SJCRH30 (cell line): ENCODE data around the gene TCF12. TPM values are rescaled to one million over a fixed set of nuclear protein-coding genes. Genes with fewer than 3 reads are reported as not detected.

Experiments
- DNase-seq, 2 experiments: peaks; one replicate each; pipeline ENCODE4 v3.0.0-alpha.2; 2015 to 2020
- H3K27ac ChIP-seq: fragments of 250-450 bp; sonication (Bioruptor Pico); 2 replicates; pipeline ENCODE4 v1.5.1; 2020; ENCODE audit warnings: mild to moderate bottlenecking, moderate library complexity
- H3K27me3 ChIP-seq: fragments of 250-450 bp; sonication (Bioruptor Pico); 2 replicates; pipeline ENCODE4 v1.5.1; 2020; ENCODE audit warnings: mild to moderate bottlenecking, moderate library complexity
- H3K36me3 ChIP-seq: fragments of 250-450 bp; sonication (Bioruptor Pico); 2 replicates; pipeline ENCODE4 v1.5.1; 2020; ENCODE audit warnings: mild to moderate bottlenecking, moderate library complexity
- H3K4me1 ChIP-seq: fragments of 250-450 bp; sonication (Bioruptor Pico); 2 replicates; pipeline ENCODE4 v1.5.1; 2020; ENCODE audit warnings: mild to moderate bottlenecking, moderate library complexity
- H3K4me3 ChIP-seq: fragments of 250-450 bp; sonication (Bioruptor Pico); 2 replicates; pipeline ENCODE4 v1.5.1; 2020; ENCODE audit warnings: mild to moderate bottlenecking, moderate library complexity
- H3K9me3 ChIP-seq: fragments of 250-450 bp; sonication (Bioruptor Pico); replicated peaks from 2 replicates; pipeline ENCODE4 v1.5.1; 2020; ENCODE audit warnings: mild to moderate bottlenecking, moderate library complexity
- total RNA-seq: library from RNA; depleted of rRNA; stranded (reverse); fragments of >200 nt; shearing (Covaris generic); gene quantifications from 2 replicates; pipeline ENCODE4 v1.2.3, GENCODE V29; 2014

The TCF12 gene
- total RNA-seq, 1 experiment from 2014 or later: 173 TPM

- Histone ChIP-seq H3K27ac (no peak overlapping the region), H3K36me3 (peaks cover 17% of the 10 kb centered on the region), H3K4me3 (no peak overlapping the region), H3K4me1 (no peaks in the 10 kb centered on the region), H3K9me3 (no peaks in the 10 kb centered on the region), H3K27me3 (no peaks in the 10 kb centered on the region)
- no peak for DNase-seq
Observed at GRCh38 chr15:57167821-57168395, 249.5 kb downstream of the TCF12 start.

GRCh38 chr15:57169643-57170042, 251.2 kb downstream of the TCF12 start:
- Histone ChIP-seq H3K4me1 (no peaks in the 10 kb centered on the region), H3K36me3 (peaks cover 17% of the 10 kb centered on the region), H3K27me3 (no peaks in the 10 kb centered on the region), H3K4me3 (no peak overlapping the region), H3K9me3 (no peaks in the 10 kb centered on the region), H3K27ac (no peak overlapping the region)
- DNase-seq: no peak

- Histone ChIP-seq H3K4me1 (no peaks in the 10 kb centered on the region), H3K27ac (no peak overlapping the region), H3K36me3 (peaks cover 16% of the 10 kb centered on the region)
Observed at GRCh38 chr15:57171426-57171825, 253.0 kb downstream of the TCF12 start.

GRCh38 chr15:57172925-57173324, 254.5 kb downstream of the TCF12 start:
- Histone ChIP-seq H3K4me3 (no peak overlapping the region), H3K9me3 (no peaks in the 10 kb centered on the region), H3K27me3 (no peaks in the 10 kb centered on the region), H3K4me1 (no peaks in the 10 kb centered on the region), H3K36me3 (peaks cover 14% of the 10 kb centered on the region), H3K27ac (no peak overlapping the region)
- no peak for DNase-seq

More at GRCh38 chr15:57171426-57171825, 253.0 kb downstream of the TCF12 start:
- DNase-seq: no peak
- Histone ChIP-seq H3K9me3 (no peaks in the 10 kb centered on the region), H3K4me3 (no peak overlapping the region), H3K27me3 (no peaks in the 10 kb centered on the region)

- Histone ChIP-seq H3K4me3 (no peak overlapping the region), H3K27ac (no peak overlapping the region), H3K27me3 (no peaks in the 10 kb centered on the region), H3K9me3 (no peaks in the 10 kb centered on the region), H3K4me1 (no peaks in the 10 kb centered on the region), H3K36me3 (peaks cover 8% of the 10 kb centered on the region; the same call in 1 of the 2 replicates)
- no peak for DNase-seq
Observed at GRCh38 chr15:57183041-57183440, 264.6 kb downstream of the TCF12 start.

GRCh38 chr15:57183614-57184344, 265.3 kb downstream of the TCF12 start:
- no peak overlapping the region for H3K27ac ChIP-seq
- H3K9me3 ChIP-seq: no peaks in the 10 kb centered on the region
- H3K27me3 ChIP-seq: no peaks in the 10 kb centered on the region
- H3K36me3 ChIP-seq: peaks cover 8% of the 10 kb centered on the region; the same call in 1 of the 2 replicates
- DNase-seq: no peak
- H3K4me1 ChIP-seq: no peaks in the 10 kb centered on the region
- no peak overlapping the region for H3K4me3 ChIP-seq

GRCh38 chr15:57184502-57184901, 266.1 kb downstream of the TCF12 start:
- Histone ChIP-seq H3K27me3 (no peaks in the 10 kb centered on the region), H3K36me3 (peaks cover 8% of the 10 kb centered on the region; the same call in 1 of the 2 replicates), H3K9me3 (no peaks in the 10 kb centered on the region), H3K4me1 (no peaks in the 10 kb centered on the region), H3K27ac (no peak overlapping the region), H3K4me3 (no peak overlapping the region)
- no peak for DNase-seq

GRCh38 chr15:57185507-57186074, 267.1 kb downstream of the TCF12 start:
- Histone ChIP-seq H3K27me3 (no peaks in the 10 kb centered on the region), H3K27ac (no peak overlapping the region), H3K4me1 (no peaks in the 10 kb centered on the region), H3K4me3 (no peak overlapping the region), H3K9me3 (no peaks in the 10 kb centered on the region), H3K36me3 (peaks cover 5% of the 10 kb centered on the region; the same call in 1 of the 2 replicates)
- DNase-seq: no peak

- Histone ChIP-seq H3K4me3 (no peak overlapping the region), H3K4me1 (no peaks in the 10 kb centered on the region), H3K36me3 (peaks cover 10% of the 10 kb centered on the region), H3K9me3 (no peaks in the 10 kb centered on the region), H3K27ac (no peak overlapping the region), H3K27me3 (no peaks in the 10 kb centered on the region)
- no peak for DNase-seq
Observed at GRCh38 chr15:57189466-57189865, 271.0 kb downstream of the TCF12 start.

- no peak for DNase-seq
- no peaks in the 10 kb centered on the region for H3K4me1 ChIP-seq
- H3K36me3 ChIP-seq: peaks cover 11% of the 10 kb centered on the region
- H3K27me3 ChIP-seq: no peaks in the 10 kb centered on the region
- H3K9me3 ChIP-seq: no peaks in the 10 kb centered on the region
- no peak overlapping the region for H3K27ac ChIP-seq
- no peak overlapping the region for H3K4me3 ChIP-seq
Observed at GRCh38 chr15:57190208-57190607, 271.8 kb downstream of the TCF12 start.

GRCh38 chr15:57193161-57193560, 274.7 kb downstream of the TCF12 start:
- Histone ChIP-seq H3K27ac (no peak overlapping the region), H3K27me3 (no peaks in the 10 kb centered on the region), H3K36me3 (peaks cover 10% of the 10 kb centered on the region), H3K4me1 (no peaks in the 10 kb centered on the region), H3K4me3 (no peak overlapping the region), H3K9me3 (no peaks in the 10 kb centered on the region; the same call in 1 of the 2 replicates)
- DNase-seq: no peak

GRCh38 chr15:57195326-57195725, 276.9 kb downstream of the TCF12 start:
- DNase-seq: no peak
- H3K27ac ChIP-seq: no peak overlapping the region
- peaks cover 12% of the 10 kb centered on the region for H3K36me3 ChIP-seq
- H3K4me1 ChIP-seq: no peaks in the 10 kb centered on the region
- no peaks in the 10 kb centered on the region for H3K27me3 ChIP-seq
- H3K9me3 ChIP-seq: no peaks in the 10 kb centered on the region; the same call in 1 of the 2 replicates
- no peak overlapping the region for H3K4me3 ChIP-seq

- no peak for DNase-seq
- Histone ChIP-seq H3K9me3 (no peaks in the 10 kb centered on the region; the same call in 1 of the 2 replicates), H3K27ac (no peak overlapping the region), H3K36me3 (peaks cover 12% of the 10 kb centered on the region), H3K4me3 (no peak overlapping the region), H3K4me1 (no peaks in the 10 kb centered on the region), H3K27me3 (no peaks in the 10 kb centered on the region)
Observed at GRCh38 chr15:57196865-57197264, 278.4 kb downstream of the TCF12 start.

GRCh38 chr15:57198131-57198530, 279.7 kb downstream of the TCF12 start:
- no peak for DNase-seq
- H3K4me1 ChIP-seq: no peaks in the 10 kb centered on the region

GRCh38 chr15:57198654-57199291, 280.3 kb downstream of the TCF12 start:
- Histone ChIP-seq H3K9me3 (no peaks in the 10 kb centered on the region; the same call in 1 of the 2 replicates), H3K4me1 (no peaks in the 10 kb centered on the region), H3K27me3 (no peaks in the 10 kb centered on the region), H3K4me3 (no peak overlapping the region), H3K36me3 (peaks cover 13% of the 10 kb centered on the region), H3K27ac (no peak overlapping the region)
- DNase-seq: no peak

More at GRCh38 chr15:57198131-57198530, 279.7 kb downstream of the TCF12 start:
- no peaks in the 10 kb centered on the region; the same call in 1 of the 2 replicates for H3K9me3 ChIP-seq
- H3K36me3 ChIP-seq: peaks cover 9% of the 10 kb centered on the region
- no peak overlapping the region for H3K27ac ChIP-seq
- no peaks in the 10 kb centered on the region for H3K27me3 ChIP-seq
- H3K4me3 ChIP-seq: no peak overlapping the region
